ENCODE data around the gene CABCOCO1.

GRCh38 chr10:61812052-61812721, 149.5 kb downstream of the CABCOCO1 start:
- no peak for TF ChIP-seq EZH2 (IDR thresholded peaks at IDR 0.05; ENCODE audit: borderline replicate concordance, low read depth, low read length, poor library complexity, severe bottlenecking)
- no peak for TF ChIP-seq CTCF (conservative IDR thresholded peaks at IDR 0.05; ENCODE audit: low read depth, low read length)

Data from A673 (cell line).